Activated T-helper 2 cell treated with anti-CD3 and anti-CD28 coated beads, Interferon-gamma antibody, Interleukin-2, Interleukin-4, amounts not matched to agents 10 μg/mL and 5 μg/mL and 100 μg/mL, durations not matched to agents 14 hours and 24 hours and 36 hours (primary cell): ENCODE measurements around the gene PPP1R15B. TPM values are rescaled to one million over a fixed set of nuclear protein-coding genes. Genes with fewer than 3 reads are reported as not detected.

Source experiments
- DNase-seq: peaks from one replicate; pipeline ENCODE4 v3.0.0; 2021; ENCODE audit warnings: low spot score
- H3K27ac Mint-ChIP-seq: one replicate; pipeline ENCODE4 v1.8.0; 2021; ENCODE audit warnings: mixed read lengths
- H3K27me3 Mint-ChIP-seq: one replicate; pipeline ENCODE4 v1.8.0; 2021; ENCODE audit warnings: low read depth, mixed read lengths
- H3K36me3 Mint-ChIP-seq: one replicate; pipeline ENCODE4 v1.8.0; 2021; ENCODE audit warnings: low read depth, mixed read lengths
- H3K4me1 Mint-ChIP-seq: one replicate; pipeline ENCODE4 v1.8.0; 2021; ENCODE audit warnings: low read depth, mixed read lengths
- H3K4me3 Mint-ChIP-seq: one replicate; pipeline ENCODE4 v1.8.0; 2021; ENCODE audit warnings: low read depth, mild to moderate bottlenecking, moderate library complexity, mixed read lengths
- H3K9me3 Mint-ChIP-seq: one replicate; pipeline ENCODE4 v1.8.0; 2021; ENCODE audit warnings: mixed read lengths
- intact Hi-C: fragments of 100-400 bp; cut with micrococcal nuclease; formaldehyde crosslinking; loops from one replicate; pipeline ENCODE4 v1.15.1; 2023
- total RNA-seq: library from RNA; stranded (reverse); gene quantifications from 2 replicates; pipeline ENCODE4 v1.2.3, GENCODE V29; 2022

The PPP1R15B gene
- total RNA-seq, 1 donor from 2014 or later: 64.3 TPM

- Mint-ChIP-seq H3K4me3 (peak overlapping the region; percentile 60), H3K27me3 (peaks cover 43% of the 10 kb centered on the region), H3K36me3 (no peaks in the 10 kb centered on the region), H3K9me3 (no peaks in the 10 kb centered on the region), H3K27ac (no peak overlapping the region), H3K4me1 (peaks cover 8% of the 10 kb centered on the region)
- intact Hi-C loops: no loop called here
- no peak for DNase-seq
Observed at GRCh38 chr1:204376919-204377799, 34.5 kb downstream of the PPP1R15B start.

GRCh38 chr1:204376465-204376864, 35.2 kb downstream of the PPP1R15B start:
- Mint-ChIP-seq H3K4me1 (peaks cover 6% of the 10 kb centered on the region), H3K9me3 (no peaks in the 10 kb centered on the region), H3K27me3 (peaks cover 46% of the 10 kb centered on the region), H3K4me3 (no peak overlapping the region), H3K27ac (no peak overlapping the region), H3K36me3 (no peaks in the 10 kb centered on the region)
- intact Hi-C loops: no loop called here
- DNase-seq: no peak

GRCh38 chr1:204373911-204374310, 37.7 kb downstream of the PPP1R15B start:
- intact Hi-C loops: no loop called here
- DNase-seq: no peak
- H3K4me1 Mint-ChIP-seq: peaks cover 9% of the 10 kb centered on the region
- no peaks in the 10 kb centered on the region for H3K9me3 Mint-ChIP-seq
- H3K27me3 Mint-ChIP-seq: peaks cover 25% of the 10 kb centered on the region
- no peaks in the 10 kb centered on the region for H3K36me3 Mint-ChIP-seq
- no peak overlapping the region for H3K27ac Mint-ChIP-seq
- no peak overlapping the region for H3K4me3 Mint-ChIP-seq

GRCh38 chr1:204370176-204370575, 41.4 kb downstream of the PPP1R15B start:
- intact Hi-C loops: no loop called here
- Mint-ChIP-seq H3K36me3 (no peaks in the 10 kb centered on the region), H3K4me3 (no peak overlapping the region), H3K4me1 (peaks cover 18% of the 10 kb centered on the region), H3K9me3 (no peaks in the 10 kb centered on the region), H3K27ac (no peak overlapping the region), H3K27me3 (peaks cover 10% of the 10 kb centered on the region)
- no peak for DNase-seq

GRCh38 chr1:204368996-204369726, 42.5 kb downstream of the PPP1R15B start:
- Mint-ChIP-seq H3K4me3 (no peak overlapping the region), H3K4me1 (peaks cover 27% of the 10 kb centered on the region), H3K27ac (no peak overlapping the region), H3K36me3 (no peaks in the 10 kb centered on the region), H3K27me3 (peaks cover 10% of the 10 kb centered on the region), H3K9me3 (no peaks in the 10 kb centered on the region)
- intact Hi-C loops: no loop called here
- no peak for DNase-seq

- Mint-ChIP-seq H3K4me1 (peaks cover 37% of the 10 kb centered on the region), H3K4me3 (no peak overlapping the region), H3K27me3 (peaks cover 10% of the 10 kb centered on the region), H3K27ac (no peak overlapping the region), H3K36me3 (no peaks in the 10 kb centered on the region), H3K9me3 (no peaks in the 10 kb centered on the region)
- intact Hi-C loops: no loop called here
- no peak for DNase-seq
Observed at GRCh38 chr1:204367956-204368355, 43.7 kb downstream of the PPP1R15B start.

GRCh38 chr1:204367193-204367858, 44.3 kb downstream of the PPP1R15B start:
- intact Hi-C loops: no loop called here
- DNase-seq: no peak
- no peaks in the 10 kb centered on the region for H3K9me3 Mint-ChIP-seq
- H3K27ac Mint-ChIP-seq: no peak overlapping the region
- peaks cover 43% of the 10 kb centered on the region for H3K4me1 Mint-ChIP-seq
- H3K36me3 Mint-ChIP-seq: no peaks in the 10 kb centered on the region
- H3K4me3 Mint-ChIP-seq: no peak overlapping the region
- peaks cover 6% of the 10 kb centered on the region for H3K27me3 Mint-ChIP-seq

GRCh38 chr1:204366759-204367158, 44.9 kb downstream of the PPP1R15B start:
- Mint-ChIP-seq H3K27me3 (peaks cover under 1% of the 10 kb centered on the region), H3K4me3 (no peak overlapping the region), H3K27ac (no peak overlapping the region), H3K9me3 (no peaks in the 10 kb centered on the region), H3K4me1 (peaks cover 45% of the 10 kb centered on the region), H3K36me3 (no peaks in the 10 kb centered on the region)
- intact Hi-C loops: no loop called here
- no peak for DNase-seq

GRCh38 chr1:204363335-204364114, 48.1 kb downstream of the PPP1R15B start:
- Mint-ChIP-seq H3K27me3 (peaks cover 3% of the 10 kb centered on the region), H3K36me3 (no peaks in the 10 kb centered on the region), H3K27ac (peak overlapping the region; percentile 82), H3K4me3 (peak overlapping the region; percentile 71), H3K4me1 (peaks cover 48% of the 10 kb centered on the region), H3K9me3 (no peaks in the 10 kb centered on the region)
- intact Hi-C loops: loop anchor here (1.0 to 5.0 kb wide), 8 partner anchors 35 to 501 kb away; partner anchors contain the start of genes PPP1R15B and SNRPE
- DNase-seq: peak; percentile 64

- intact Hi-C loops: loop anchor here (1.0 to 5.0 kb wide), 8 partner anchors 36 to 501 kb away; partner anchors contain the start of genes PPP1R15B and SNRPE
- H3K4me1 Mint-ChIP-seq: peaks cover 48% of the 10 kb centered on the region
- H3K4me3 Mint-ChIP-seq: peak overlapping the region; percentile 71
- no peak for DNase-seq
- peaks cover 3% of the 10 kb centered on the region for H3K27me3 Mint-ChIP-seq
- H3K36me3 Mint-ChIP-seq: no peaks in the 10 kb centered on the region
- H3K9me3 Mint-ChIP-seq: no peaks in the 10 kb centered on the region
- peak overlapping the region; percentile 82 for H3K27ac Mint-ChIP-seq
Observed at GRCh38 chr1:204362984-204363334, 48.7 kb downstream of the PPP1R15B start.

- intact Hi-C loops: loop anchor here (2.0 to 5.0 kb wide), 5 partner anchors 37 to 499 kb away; partner anchors contain the start of genes PPP1R15B and SNRPE
- H3K27ac Mint-ChIP-seq: peak overlapping the region; percentile 32
- H3K4me1 Mint-ChIP-seq: peaks cover 43% of the 10 kb centered on the region
- H3K9me3 Mint-ChIP-seq: no peaks in the 10 kb centered on the region
- H3K4me3 Mint-ChIP-seq: no peak overlapping the region
- no peak for DNase-seq
- H3K36me3 Mint-ChIP-seq: no peaks in the 10 kb centered on the region
- peaks cover 3% of the 10 kb centered on the region for H3K27me3 Mint-ChIP-seq
Observed at GRCh38 chr1:204361781-204362180, 49.8 kb downstream of the PPP1R15B start.

- Mint-ChIP-seq H3K4me1 (peaks cover 43% of the 10 kb centered on the region), H3K27me3 (peaks cover 3% of the 10 kb centered on the region), H3K4me3 (no peak overlapping the region), H3K9me3 (no peaks in the 10 kb centered on the region), H3K36me3 (no peaks in the 10 kb centered on the region), H3K27ac (peak overlapping the region; percentile 32)
- intact Hi-C loops: loop anchor here (5.0 kb wide), 2 partner anchors 51 to 499 kb away; partner anchors contain the start of genes PPP1R15B and SNRPE
- no peak for DNase-seq
Observed at GRCh38 chr1:204361341-204361771, 50.3 kb downstream of the PPP1R15B start.
